Transverse colon (tissue), 4 donors: ENCODE results near the gene ACTA2.

Experiments used
- CTCF ChIP-seq, 5 experiments: fragments of 200-600 bp in 3 of 5; fragments of 450-650 bp in 2 of 5; sonication (generic) in 3 of 5; IDR thresholded peaks; 1 replicate in 2 of 5; 2 replicates in 3 of 5; pipeline ENCODE4 v1.5.1; 2016 to 2017; ENCODE audit warnings: antibody characterized with exemption in 5 of 5, inconsistent platforms in 3 of 5, mild to moderate bottlenecking in 2 of 5, moderate library complexity in 1 of 5
- POLR2AphosphoS5 ChIP-seq, 3 donors: sonication (generic); formaldehyde crosslinking; IDR thresholded peaks; one replicate each; pipeline ENCODE4 v1.6.1; 2016; ENCODE audit warnings: antibody characterized with exemption in 3 of 3

- TF ChIP-seq POLR2AphosphoS5 (IDR thresholded peaks at IDR 0.05) (no peak), CTCF (IDR thresholded peaks at IDR 0.05) (no peak)
Observed at GRCh38 chr10:88962336-88962735, 9.8 kb upstream of the ACTA2 start.
